Stimulated activated naive B cell treated with anti-CD40 and anti-IgM and Interleukin-4, amounts not matched to agents 10 μg/mL and 1 μg/mL and 100 μg/mL, for 72 hours (primary cell): ENCODE measurements around the gene VAMP8.
"Not testable (repeated sequence)": the region's sequence is repeated elsewhere in the genome, so short reads cannot be mapped to it uniquely, and the experiment has no call there.

ENCODE experiments used
- ATAC-seq, 2 donors: fragments of 150-1000 bp; cut with Tn5 transposase; replicated peaks; 2 replicates each; pipeline ENCODE4 v1.10.0; 2021; ENCODE audit warnings: moderate library complexity in 1 of 2
- DNase-seq: peaks from one replicate; pipeline ENCODE4 v3.0.0; 2021
- H3K27ac Mint-ChIP-seq: one replicate; pipeline ENCODE4 v1.8.0; 2022; ENCODE audit warnings: mild to moderate bottlenecking, mixed read lengths
- H3K27me3 Mint-ChIP-seq, 2 donors: one replicate each; pipeline ENCODE4 v1.8.0; 2022; ENCODE audit warnings: mixed read lengths in 2 of 2
- H3K36me3 Mint-ChIP-seq, 2 donors: one replicate each; pipeline ENCODE4 v1.8.0; 2022; ENCODE audit warnings: mixed read lengths in 2 of 2, mild to moderate bottlenecking in 1 of 2
- H3K4me1 Mint-ChIP-seq, 2 donors: one replicate each; pipeline ENCODE4 v1.8.0; 2022; ENCODE audit warnings: mixed read lengths in 2 of 2, mild to moderate bottlenecking in 1 of 2
- H3K4me3 Mint-ChIP-seq, 2 donors: one replicate each; pipeline ENCODE4 v1.8.0; 2022; ENCODE audit warnings: mild to moderate bottlenecking in 2 of 2, mixed read lengths in 2 of 2, moderate library complexity in 1 of 2
- H3K9me3 Mint-ChIP-seq, 2 donors: one replicate each; pipeline ENCODE4 v1.8.0; 2022; ENCODE audit warnings: mixed read lengths in 2 of 2, mild to moderate bottlenecking in 1 of 2

The VAMP8 gene

DNA sequence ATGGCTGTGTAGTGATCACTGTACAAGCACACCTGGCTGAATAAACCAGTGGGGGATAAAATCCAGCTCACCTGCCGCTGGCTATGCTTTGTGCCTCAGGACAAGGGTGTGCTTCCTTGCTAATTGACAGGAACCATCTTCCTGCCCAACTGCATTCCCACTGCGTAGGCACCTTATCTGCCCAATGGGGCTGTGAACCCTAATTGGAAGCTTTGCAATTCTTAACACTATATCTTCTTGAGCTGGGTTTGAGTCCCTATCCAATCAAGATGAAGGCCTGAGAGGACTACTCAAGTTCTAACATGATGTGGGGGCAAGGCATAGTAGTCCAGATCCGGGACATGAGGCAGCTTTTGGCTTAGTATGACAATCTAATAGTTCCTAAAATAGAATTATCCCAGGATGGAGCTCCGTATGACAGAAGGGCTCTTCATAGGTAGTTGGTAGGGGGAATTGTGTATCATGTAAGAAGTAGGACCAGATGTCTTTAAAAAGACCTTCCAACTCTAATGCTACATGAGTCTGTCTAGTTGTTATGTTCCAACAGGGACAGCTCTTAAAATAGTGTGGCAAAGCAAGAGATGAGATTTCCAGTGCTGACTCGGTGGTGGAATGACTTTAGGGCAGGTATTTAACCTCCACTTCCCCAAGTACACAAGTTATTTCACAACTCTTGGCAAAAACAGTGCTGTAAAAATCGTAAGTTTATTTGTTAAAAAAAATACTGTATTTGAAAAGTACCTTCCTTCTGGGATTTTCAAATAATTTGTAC is 27.4 kb downstream of the VAMP8 start:
- no peak for ATAC-seq
- DNase-seq = no peak
- Mint-ChIP-seq H3K9me3 (no peaks in the 10 kb centered on the region), H3K36me3 (peaks cover 19 to 26% of the 10 kb centered on the region in 2 donors), H3K4me3 (no peak overlapping the region), H3K27me3 (no peaks in the 10 kb centered on the region), H3K27ac (no peak overlapping the region), H3K4me1 (peaks cover 38 to 61% of the 10 kb centered on the region in 2 donors)

DNA sequence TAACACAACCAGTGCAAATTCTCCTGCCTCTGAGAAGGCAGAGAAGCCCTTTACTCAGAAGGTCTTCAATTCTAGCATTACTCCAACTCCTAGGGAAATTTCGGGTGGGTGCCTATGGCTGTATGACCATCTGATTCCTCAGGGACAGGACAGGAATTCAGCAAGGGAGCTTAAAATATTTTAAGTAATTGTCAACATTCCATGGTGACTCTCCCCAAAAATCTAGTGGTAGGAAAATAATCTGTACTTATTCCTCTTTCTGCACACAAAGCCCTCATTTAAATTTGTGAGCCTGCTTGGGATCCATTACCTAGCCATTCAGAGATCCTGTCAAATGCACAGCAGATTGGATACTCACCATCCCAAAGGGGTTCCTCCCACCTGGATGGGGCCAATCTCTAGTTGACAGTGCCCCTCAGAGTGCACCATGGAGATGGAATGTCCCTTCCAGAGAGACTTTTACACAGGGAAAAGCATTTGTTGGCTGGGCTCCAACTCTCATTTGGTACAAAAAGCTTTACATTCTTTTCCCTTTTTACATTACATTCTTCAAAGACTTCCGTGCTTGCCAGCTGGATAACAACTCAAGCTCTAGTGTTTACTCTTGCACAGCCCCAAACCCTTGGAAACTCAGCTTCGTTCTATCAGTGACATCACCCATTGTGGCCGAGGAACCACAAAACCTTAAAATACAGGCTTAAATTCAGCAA is 28.2 kb downstream of the VAMP8 start:
- H3K4me3 Mint-ChIP-seq = no peak overlapping the region
- no peak overlapping the region for H3K27ac Mint-ChIP-seq
- ATAC-seq (no peak), DNase-seq (no peak)
- no peaks in the 10 kb centered on the region for H3K27me3 Mint-ChIP-seq
- no peaks in the 10 kb centered on the region for H3K9me3 Mint-ChIP-seq
- peaks cover 34 to 60% of the 10 kb centered on the region in 2 donors for H3K4me1 Mint-ChIP-seq
- H3K36me3 Mint-ChIP-seq = peaks cover 19 to 26% of the 10 kb centered on the region in 2 donors

DNA sequence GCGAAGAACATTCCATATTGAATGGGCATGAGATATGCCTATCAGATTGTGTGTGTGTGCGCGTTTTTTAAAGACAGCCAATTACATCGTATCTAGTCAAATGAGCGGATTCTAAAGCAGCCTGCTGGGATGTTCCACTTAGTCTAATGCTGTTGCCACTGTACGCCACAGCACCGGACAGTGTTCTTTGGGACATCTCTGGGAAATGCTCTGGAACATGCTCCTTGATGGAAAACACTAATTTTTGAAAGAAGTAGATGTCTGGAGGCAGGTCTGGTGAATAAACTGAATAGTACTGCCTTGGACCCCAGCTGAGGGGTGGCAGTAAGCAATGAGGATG is 28.7 kb downstream of the VAMP8 start:
- ATAC-seq = no peak
- no peak overlapping the region for H3K4me3 Mint-ChIP-seq
- H3K4me1 Mint-ChIP-seq = peaks cover 33 to 55% of the 10 kb centered on the region in 2 donors
- H3K27ac Mint-ChIP-seq = no peak overlapping the region
- no peaks in the 10 kb centered on the region for H3K27me3 Mint-ChIP-seq
- H3K9me3 Mint-ChIP-seq = no peaks in the 10 kb centered on the region
- H3K36me3 Mint-ChIP-seq = peaks cover 19 to 26% of the 10 kb centered on the region in 2 donors
- no peak for DNase-seq

DNA sequence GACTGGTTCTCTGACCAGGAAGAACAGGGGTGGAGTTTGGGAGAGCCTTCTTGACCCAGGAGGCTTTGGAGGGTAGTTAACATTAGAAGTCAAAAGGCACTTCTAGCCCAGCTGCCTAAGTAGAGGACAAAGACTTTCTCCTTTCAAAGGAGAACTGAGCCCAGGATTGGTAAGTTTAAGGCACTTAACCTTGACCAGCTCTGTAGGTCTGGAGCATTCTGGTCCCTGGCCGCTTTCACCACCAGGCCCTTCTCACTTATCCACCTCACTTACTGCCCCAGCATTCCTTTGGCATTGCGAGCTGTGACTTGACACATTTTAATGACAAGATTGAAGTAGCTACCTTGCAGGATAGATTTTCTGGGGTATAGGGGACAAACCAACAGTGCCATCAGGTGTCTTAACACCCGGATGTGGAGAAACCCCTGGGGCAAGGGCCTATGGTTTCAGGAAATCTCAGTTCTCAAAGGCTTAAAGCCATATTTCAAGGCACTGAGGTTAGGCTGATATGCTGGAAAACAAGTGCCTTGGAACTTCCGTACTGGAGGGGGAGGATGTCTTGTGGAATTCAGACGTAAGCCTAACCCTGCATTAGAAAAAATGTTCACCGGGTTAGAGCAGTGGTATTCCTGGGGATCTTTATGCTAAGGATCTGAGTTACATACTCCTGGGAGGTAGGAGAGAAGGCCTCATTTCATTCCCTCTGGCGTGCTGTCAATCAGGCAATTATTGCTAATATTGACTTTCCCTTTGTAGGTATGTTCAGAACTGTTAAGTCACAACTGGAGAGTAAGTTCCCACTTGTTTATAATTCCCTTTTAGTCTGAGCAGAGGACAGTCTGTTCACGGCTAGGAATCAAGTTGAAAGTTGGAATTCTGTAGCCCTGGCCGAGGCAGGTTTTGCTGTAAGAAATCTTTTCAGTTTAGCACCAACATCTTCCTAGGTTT is 30.2 kb downstream of the VAMP8 start:
- no peak overlapping the region for H3K4me3 Mint-ChIP-seq
- ATAC-seq = no peak
- H3K27ac Mint-ChIP-seq = peak overlapping the region; percentile 44
- peaks cover 24 to 52% of the 10 kb centered on the region in 2 donors for H3K4me1 Mint-ChIP-seq
- H3K36me3 Mint-ChIP-seq = peaks cover 19 to 30% of the 10 kb centered on the region in 2 donors
- no peaks in the 10 kb centered on the region for H3K9me3 Mint-ChIP-seq
- no peak for DNase-seq
- H3K27me3 Mint-ChIP-seq = no peaks in the 10 kb centered on the region

DNA sequence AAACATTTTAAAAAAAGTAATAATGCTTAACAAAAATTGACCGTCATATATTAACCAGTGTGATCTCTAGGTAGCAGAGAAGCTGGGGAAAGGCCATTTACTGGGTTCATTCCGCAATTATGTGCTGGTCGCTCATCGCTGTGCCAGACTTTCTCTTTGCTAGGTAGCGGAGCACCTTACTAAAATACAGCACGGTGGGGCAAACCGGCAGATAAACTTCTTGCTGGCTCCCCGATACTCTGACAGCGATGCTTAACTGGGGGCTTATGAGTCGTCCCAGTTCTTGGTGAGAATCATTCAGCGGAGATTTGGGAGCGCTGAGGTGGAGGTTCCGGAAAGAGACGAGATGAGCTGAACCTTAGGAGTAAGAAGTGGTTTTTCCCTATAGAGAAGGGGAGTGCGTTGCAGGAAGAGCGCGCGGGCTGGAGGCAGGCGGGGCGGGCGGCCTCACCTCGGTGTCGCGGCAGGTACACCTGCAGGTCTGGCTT is 33.9 kb downstream of the VAMP8 start:
- Mint-ChIP-seq H3K36me3 (peaks cover 15 to 20% of the 10 kb centered on the region in 2 donors), H3K4me1 (peaks cover 10 to 49% of the 10 kb centered on the region in 2 donors), H3K9me3 (no peaks in the 10 kb centered on the region), H3K27me3 (no peaks in the 10 kb centered on the region), H3K27ac (peak overlapping the region; percentile 98), H3K4me3 (peak overlapping the region; percentile 86 to 100)
- DNase-seq (no peak), ATAC-seq (peak in 1 of 2 donors; percentile 14)

DNA sequence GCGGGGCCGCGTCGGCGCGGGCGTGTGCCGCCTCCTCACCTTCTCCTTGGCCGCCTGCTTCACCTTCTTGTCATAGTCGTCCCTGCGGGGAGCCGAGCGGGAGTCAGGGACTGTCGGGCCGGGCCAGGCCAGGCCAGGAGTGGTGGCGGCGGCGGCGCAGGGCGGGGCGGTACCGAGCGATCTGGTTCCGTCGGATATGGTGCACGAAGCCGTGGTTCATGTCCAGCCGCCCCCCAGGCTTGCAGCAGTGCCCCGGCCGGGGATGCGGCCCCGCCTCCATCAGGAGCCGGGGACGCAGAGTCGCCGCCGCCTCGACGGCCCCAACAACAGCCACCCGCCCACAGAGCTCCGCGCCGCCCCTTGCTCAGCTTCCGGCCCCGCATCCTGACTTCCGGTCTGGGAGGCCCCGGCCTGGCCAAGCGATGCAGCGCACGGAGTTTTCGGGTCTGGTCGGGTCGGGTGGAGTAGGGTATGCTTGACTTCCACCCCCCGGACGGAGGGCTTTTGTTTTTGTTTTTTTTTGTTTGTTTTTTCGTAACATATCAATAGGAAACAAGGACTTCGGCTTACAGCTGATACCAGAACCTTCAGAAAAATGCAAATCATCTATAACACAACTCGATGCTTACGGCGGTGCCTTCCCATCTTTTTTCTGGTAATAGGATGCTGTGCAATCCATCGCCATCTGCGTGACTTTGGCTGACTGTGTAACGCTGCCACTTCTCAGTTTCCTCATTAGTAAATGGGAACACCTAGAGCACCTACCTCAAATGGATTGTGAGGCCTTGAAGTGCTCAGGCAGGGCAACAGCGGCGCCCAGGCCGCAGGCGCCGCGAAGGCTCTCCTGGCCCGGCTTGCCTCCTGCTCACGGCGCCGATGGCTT is 34.6 kb downstream of the VAMP8 start, which contains the start of gene C2orf68:
Gene C2orf68, minus strand, starts transcription at position 362 of the 883 bp plus-strand sequence. Its CDS starts 82 bp downstream, at position 280.
- Mint-ChIP-seq H3K9me3 (no peaks in the 10 kb centered on the region), H3K36me3 (peaks cover 15 to 20% of the 10 kb centered on the region in 2 donors), H3K27ac (peak within 1 kb of the TSS; percentile 98)

DNA sequence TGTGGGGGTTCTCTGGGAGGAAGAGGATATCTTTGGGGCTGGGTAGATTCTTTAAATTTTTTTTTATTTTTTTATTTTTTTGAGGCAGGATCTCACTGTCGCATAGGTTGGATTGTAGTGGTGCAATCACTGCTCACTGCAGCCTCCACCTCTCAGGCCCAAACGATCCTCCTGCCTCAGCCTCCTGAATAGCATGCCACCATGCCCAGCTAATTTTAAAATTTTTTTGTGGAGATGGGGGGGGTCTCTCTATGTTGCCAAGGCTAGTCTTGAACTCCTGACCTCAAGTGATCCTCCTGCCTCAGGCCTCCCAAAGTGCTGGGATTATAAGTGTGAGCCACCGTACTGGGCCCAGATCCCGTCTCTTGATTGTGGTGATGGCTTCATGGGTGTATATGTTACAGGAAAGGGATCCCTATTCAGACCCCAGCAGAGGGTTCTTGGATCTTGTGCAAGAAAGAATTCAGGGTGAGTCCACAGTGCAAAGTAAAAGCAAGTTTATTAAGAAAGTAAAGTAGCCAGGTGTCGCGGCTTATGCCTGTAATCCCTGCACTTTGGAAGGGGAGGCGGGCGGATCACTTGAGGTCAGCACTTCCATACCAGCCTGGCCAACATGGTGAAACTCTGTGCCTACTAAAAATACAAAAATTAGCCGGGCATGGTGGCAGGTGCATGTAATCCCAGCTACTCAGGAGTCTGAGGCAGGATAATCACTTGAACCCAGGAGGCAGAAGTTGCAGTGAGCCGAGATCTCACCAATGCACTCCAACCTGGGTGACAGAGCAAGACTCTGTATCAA is 36.5 kb downstream of the VAMP8 start:
- ATAC-seq (no peak), DNase-seq (no peak)
- Mint-ChIP-seq H3K27ac (no peak overlapping the region), H3K27me3 (no peaks in the 10 kb centered on the region), H3K36me3 (peaks cover 5 to 10% of the 10 kb centered on the region in 2 donors), H3K4me1 (peaks cover 6 to 37% of the 10 kb centered on the region in 2 donors), H3K9me3 (no peaks in the 10 kb centered on the region), H3K4me3 (no peak overlapping the region)

More for the DNA sequence above, 34.6 kb downstream of the VAMP8 start, which contains the start of gene C2orf68:
- Mint-ChIP-seq H3K4me1 (peaks cover 10 to 44% of the 10 kb centered on the region in 2 donors), H3K4me3 (peak within 1 kb of the TSS; percentile 86 to 100), H3K27me3 (no peaks in the 10 kb centered on the region)
- peak; percentile 88 for DNase-seq
- peak; percentile 78 to 82 for ATAC-seq

DNA sequence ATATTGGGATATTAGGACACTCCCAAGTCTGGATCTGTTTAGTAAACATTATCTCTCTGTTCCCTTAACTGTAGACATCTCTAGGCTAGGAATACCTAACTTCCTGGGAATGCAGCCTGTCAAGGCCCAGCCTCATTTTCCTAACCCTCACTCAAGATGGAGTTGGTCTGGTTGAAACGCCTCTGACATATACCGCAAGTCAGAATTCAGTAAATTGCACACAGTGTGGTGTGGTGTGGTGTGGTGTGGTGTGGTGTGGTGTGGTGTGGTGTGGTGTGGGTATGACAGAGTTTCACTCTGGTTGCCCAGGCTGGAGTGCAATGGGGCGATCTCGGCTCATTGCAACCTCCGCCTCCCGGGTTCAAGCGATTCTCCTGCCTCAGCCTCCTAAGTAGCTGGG is 37.4 kb downstream of the VAMP8 start:
- H3K27ac Mint-ChIP-seq, H3K27me3 Mint-ChIP-seq, H3K4me3 Mint-ChIP-seq, H3K9me3 Mint-ChIP-seq, DNase-seq, ATAC-seq: not testable (repeated sequence)
- Mint-ChIP-seq H3K36me3 (peaks cover 0 to 10% of the 10 kb centered on the region in 2 donors), H3K4me1 (peaks cover 2 to 32% of the 10 kb centered on the region in 2 donors)

DNA sequence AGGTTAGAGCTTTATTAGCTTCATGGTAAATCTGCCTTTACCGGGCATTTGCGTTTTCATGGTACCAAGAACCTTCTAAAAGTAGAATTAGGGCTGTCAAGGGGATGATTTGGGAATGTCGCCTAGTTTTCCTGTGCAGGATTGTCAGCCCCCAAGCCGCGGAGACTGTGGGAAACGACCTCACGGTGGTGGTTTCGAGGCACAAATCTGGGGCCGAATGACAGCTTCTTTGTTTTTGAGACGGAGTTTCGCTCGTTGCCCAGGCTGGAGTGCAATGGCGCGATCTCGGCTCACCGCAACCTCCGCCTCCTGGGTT is 38.0 kb downstream of the VAMP8 start:
- DNase-seq (no peak), ATAC-seq (no peak)
- Mint-ChIP-seq H3K4me3 (peak overlapping the region in 1 of 2 donors; percentile 95), H3K36me3 (peaks cover 0 to 10% of the 10 kb centered on the region in 2 donors), H3K9me3 (no peaks in the 10 kb centered on the region), H3K27me3 (no peaks in the 10 kb centered on the region), H3K4me1 (peaks cover 2 to 26% of the 10 kb centered on the region in 2 donors), H3K27ac (peak overlapping the region; percentile 98)

DNA sequence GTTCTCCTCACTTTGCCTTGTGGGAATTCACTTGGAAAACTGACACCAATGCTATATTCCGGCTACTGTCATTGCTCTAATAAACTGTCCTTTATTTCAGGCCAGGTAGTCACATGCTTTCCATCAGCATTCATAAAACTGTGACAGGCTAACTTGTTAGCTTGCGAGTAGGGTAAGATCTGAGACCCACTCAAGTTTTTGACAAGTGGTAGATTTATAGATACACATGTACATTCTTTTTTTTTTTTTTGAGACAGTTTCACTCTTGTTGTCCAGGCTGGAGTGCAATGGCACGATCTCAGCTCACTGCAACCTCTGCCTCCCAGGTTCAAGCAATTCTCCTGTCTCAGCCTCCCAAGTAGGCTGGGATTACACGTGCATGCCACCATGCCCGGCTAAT is 40.3 kb downstream of the VAMP8 start:
- not testable (repeated sequence) for H3K9me3 Mint-ChIP-seq, DNase-seq, H3K27ac Mint-ChIP-seq, H3K27me3 Mint-ChIP-seq, H3K4me3 Mint-ChIP-seq, ATAC-seq
- Mint-ChIP-seq H3K36me3 (peaks cover 4 to 14% of the 10 kb centered on the region in 2 donors), H3K4me1 (peaks cover 2 to 16% of the 10 kb centered on the region in 2 donors)

DNA sequence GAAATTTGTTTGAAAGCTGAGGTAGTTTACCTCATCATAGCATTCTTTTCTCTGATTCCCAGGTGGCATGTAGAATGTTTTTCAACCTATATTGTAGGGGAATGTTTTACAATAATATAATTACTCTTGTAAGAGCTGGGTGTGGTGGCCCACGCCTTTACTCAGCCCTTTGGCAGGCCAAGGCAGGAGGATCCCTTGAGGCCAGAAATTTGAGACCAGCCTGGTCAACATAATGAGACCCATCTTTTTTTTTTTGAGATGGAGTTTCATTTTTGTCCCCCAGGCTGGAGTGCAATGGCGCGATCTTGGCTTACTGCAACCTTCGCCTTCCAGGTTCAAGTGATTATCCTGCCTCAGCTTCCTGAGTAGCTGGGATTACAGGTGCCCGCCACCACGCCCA is 42.2 kb downstream of the VAMP8 start:
- no peak overlapping the region for H3K4me3 Mint-ChIP-seq
- H3K27me3 Mint-ChIP-seq = no peaks in the 10 kb centered on the region
- no peaks in the 10 kb centered on the region for H3K9me3 Mint-ChIP-seq
- ATAC-seq = no peak
- peaks cover 2 to 15% of the 10 kb centered on the region in 2 donors for H3K4me1 Mint-ChIP-seq
- H3K27ac Mint-ChIP-seq = no peak overlapping the region
- DNase-seq = no peak
- peaks cover 14 to 27% of the 10 kb centered on the region in 2 donors for H3K36me3 Mint-ChIP-seq

DNA sequence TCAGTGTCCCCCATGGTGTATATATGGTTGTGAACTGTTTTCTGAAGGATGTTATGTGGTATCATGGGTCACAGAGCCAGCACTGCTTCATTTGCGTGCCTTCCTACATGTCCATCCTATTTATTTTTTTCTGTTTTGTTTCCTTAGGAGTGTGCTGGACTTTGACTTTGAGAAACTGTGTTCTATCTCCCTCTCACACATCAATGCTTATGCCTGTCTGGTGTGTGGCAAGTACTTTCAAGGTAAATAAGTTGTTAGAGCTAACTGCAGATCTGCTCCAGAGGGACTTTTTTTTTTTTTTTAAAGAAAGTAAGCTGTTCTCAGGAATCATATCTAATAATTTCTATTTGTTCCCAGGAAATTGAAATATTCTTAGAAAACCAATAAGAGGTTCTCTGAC is 44.0 kb downstream of the VAMP8 start:
- ATAC-seq (no peak), DNase-seq (no peak)
- Mint-ChIP-seq H3K27me3 (no peaks in the 10 kb centered on the region), H3K27ac (no peak overlapping the region), H3K36me3 (peaks cover 15 to 37% of the 10 kb centered on the region in 2 donors), H3K9me3 (no peaks in the 10 kb centered on the region), H3K4me1 (peaks cover 2 to 8% of the 10 kb centered on the region in 2 donors), H3K4me3 (no peak overlapping the region)
